HG03442 (cell line): Measurements from ENCODE around the gene AP4M1.

Experiments
- ATAC-seq: cut with Tn5 transposase; IDR thresholded peaks from one replicate; pipeline ENCODE4 v1.9.1; 2021; ENCODE audit warnings: mild to moderate bottlenecking, moderate library complexity; ENCODE audit not compliant: unreplicated experiment

Gene AP4M1

DNA sequence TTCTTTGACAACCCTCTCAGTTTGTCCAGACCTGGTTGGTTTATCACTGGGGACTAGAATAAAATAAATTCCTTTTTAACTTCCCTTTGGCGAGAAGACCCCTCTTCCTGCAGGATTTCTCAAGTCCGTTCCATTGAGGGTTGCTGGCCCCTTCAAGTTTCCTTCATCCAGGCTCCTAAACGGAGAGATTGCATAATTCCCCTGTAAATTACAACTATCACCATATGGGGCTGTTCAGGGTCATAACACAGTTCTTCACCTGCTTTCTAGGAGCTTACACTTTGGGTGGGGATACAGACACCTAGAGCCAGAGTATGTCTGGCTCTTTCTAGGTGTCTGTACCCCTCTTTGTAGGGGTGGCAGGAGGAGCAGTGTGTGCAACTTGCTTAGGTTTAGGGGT lies 15.9 kb upstream of the AP4M1 start:
- no peak for ATAC-seq

DNA sequence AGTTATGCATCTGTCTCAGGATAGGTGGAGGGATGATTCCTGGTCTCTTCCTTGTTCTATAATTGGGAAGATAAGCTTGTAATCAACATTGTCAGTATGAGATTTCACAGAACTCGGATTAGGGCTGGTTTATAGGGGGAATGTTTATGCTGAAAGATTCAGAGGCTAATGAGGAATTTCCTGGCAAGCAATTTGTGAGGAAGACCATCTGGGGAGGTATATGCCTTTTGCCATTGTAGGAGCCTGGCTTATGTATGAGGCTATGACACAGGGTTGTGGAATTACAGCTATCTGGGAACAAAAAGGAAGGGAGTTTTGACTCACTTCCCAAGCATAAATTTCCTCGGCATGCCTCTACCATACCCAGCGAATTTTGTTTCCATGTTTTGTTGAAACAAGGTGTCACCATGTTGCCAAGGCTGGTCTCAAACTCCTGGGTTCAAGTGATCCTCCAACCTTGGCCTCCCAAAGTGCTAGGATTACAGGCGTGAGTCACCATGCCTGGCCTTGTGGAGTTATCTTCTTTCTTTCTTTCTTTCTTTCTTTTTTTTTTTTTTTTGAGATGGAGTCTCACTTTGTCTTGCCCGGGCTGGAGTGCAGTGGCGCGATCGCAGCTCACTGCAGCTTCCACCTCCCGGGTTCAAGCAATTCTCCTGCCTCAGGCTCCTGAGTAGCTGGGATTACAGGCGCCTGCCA lies 14.2 kb upstream of the AP4M1 start:
- no peak for ATAC-seq

DNA sequence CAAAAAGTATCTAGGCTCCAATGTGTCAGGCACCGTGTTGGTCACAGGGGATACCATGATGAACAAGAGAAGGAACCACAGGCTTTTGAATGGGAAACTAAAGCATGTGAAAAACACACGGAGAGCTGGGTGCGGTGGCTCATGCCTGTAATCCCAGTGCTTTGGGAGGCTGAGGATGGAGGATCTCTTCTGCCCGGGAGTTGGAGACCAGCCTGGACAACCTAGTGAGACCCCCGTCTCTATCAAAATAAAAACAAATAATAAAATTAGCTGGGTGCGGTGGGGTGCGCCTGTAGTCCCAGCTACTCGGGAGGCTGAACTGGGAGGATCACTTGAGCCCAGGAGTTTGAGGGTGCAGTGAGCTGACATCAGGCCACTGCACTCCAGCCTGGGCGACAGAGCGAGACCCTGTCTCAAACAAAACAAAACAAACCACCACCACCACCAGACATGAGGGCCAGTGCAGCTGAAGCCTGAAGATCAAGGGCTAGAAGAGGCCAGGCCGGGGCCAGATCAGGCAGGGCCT lies 13.3 kb upstream of the AP4M1 start:
- ATAC-seq, result no peak

DNA sequence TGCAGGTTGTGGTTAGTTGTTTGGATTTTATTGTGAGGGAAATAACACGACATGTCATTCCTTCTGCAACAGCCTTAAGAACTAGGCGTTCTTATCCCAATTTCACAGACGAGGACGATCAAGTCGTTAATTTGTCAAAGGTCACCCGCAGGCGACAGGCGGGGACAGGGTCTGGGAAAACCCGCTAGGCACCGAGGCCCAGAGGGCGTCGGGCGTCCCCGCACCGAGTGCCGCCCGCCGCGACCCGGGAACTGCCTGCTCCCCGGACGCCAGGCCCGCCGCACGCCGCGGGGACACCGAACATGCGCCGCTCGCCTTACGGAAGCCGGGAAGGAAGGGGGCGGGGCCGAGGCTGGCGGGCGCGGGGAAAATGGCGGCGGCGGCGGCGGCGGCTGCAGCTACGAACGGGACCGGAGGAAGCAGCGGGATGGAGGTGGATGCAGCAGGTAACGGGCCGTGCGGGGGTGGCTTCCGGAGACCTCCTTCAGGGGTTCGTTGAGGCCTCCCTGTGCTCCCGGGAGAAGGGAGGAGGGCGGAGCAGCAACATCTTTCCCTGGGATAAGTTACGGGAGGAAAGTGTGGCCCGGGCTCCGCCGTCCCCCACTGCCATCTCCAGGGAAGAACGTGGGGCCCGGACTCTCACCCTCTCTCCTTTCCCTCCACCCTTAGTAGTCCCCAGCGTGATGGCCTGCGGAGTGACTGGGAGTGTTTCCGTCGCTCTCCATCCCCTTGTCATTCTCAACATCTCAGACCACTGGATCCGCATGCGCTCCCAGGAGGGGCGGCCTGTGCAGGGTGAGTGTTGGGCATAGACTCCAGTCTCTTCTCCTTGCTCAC lies 12.6 kb upstream of the AP4M1 start, which contains the start of gene COPS6:
TSS of gene COPS6 (plus strand) at position 349 of the 837 bp plus-strand sequence. CDS start at position 371, 22 bp downstream.
- ATAC-seq, result no peak

DNA sequence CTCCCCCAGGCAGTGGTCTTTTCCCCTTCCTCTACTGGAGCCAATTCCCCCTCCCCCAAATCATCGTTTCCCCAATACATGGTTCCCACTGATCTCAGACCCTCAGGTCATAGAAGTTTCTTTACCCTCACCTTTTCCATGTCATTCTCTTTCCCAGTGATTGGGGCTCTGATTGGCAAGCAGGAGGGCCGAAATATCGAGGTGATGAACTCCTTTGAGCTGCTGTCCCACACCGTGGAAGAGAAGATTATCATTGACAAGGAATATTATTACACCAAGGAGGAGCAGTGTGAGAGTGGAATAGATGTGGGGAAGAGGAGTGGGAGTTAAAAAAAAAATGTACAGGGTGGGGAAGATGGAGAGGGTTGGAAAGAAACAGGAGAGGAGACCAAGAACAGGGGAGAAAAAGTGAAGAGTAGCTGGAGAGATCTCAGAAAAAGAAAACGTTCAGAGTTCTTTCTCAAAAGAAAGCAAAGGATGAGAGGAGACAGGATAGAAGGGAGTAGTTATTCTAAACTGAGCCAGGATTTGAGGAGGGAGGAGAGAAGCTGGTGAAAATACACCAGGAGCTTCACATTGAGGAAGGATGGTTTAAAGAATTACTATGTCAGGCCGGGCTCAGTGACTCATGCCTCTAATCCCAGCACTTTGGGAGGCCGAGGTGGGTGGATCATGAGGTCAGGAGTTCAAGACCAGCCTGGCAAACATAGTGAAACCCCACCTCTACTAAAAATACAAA lies 11.8 kb upstream of the AP4M1 start:
- ATAC-seq, result no peak

DNA sequence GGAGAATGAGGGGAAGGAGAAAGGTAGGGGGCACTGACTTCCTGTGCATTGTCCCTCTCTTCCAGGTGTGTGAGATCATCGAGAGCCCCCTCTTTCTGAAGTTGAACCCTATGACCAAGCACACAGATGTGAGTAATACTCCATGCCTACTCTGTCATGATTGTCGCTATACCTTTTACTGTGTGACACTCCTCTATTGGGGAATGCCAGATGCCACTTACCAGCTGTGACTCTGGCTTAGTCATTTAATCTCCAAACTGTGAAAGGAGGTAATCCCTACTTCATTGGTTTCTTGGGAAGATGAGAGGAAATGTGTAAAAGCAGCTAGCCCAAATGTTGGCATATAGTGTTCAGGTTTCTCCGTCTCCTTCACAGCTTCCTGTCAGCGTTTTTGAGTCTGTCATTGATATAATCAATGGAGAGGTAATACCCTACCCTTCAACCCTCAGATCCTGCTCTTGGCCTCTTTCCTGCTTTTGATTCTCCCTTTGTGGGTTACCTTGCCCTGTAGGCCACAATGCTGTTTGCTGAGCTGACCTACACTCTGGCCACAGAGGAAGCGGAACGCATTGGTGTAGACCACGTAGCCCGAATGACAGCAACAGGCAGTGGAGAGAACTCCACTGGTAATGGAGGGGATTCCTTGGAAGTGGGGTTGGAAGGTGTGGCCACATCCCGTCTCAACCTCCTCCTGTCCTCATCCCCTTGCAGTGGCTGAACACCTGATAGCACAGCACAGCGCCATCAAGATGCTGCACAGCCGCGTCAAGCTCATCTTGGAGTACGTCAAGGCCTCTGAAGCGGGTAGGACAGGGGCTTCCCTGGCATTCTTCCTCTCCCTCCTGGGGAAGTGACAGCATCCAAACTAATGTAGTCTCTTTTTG lies 10.7 kb upstream of the AP4M1 start:
- no peak for ATAC-seq

- no peak for ATAC-seq
These were observed 9.8 kb upstream of the AP4M1 start for GRCh38 chr7:100091411-100092181.

- ATAC-seq, result no peak
These were observed 8.4 kb upstream of the AP4M1 start for GRCh38 chr7:100093054-100093453.

DNA sequence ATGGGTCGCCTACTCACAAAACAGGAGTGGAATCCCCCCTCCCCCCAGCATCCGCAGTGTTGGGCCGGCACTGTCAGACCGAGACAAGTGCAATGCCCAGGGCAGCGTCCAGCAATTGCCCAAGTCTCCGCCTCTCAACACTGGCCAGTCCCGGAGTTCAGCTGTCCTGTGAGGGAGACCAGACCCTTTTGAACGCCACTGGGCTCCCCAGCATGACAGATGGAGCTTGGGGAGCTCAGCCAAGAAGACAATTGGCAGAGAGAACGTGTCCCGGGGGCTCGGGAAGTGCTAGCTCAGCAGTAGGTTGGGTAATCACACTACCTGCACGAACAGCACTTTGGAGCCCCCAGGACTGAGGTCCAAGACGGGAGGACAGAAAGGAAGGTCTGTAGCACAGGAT lies 7.9 kb upstream of the AP4M1 start:
- ATAC-seq, result no peak

DNA sequence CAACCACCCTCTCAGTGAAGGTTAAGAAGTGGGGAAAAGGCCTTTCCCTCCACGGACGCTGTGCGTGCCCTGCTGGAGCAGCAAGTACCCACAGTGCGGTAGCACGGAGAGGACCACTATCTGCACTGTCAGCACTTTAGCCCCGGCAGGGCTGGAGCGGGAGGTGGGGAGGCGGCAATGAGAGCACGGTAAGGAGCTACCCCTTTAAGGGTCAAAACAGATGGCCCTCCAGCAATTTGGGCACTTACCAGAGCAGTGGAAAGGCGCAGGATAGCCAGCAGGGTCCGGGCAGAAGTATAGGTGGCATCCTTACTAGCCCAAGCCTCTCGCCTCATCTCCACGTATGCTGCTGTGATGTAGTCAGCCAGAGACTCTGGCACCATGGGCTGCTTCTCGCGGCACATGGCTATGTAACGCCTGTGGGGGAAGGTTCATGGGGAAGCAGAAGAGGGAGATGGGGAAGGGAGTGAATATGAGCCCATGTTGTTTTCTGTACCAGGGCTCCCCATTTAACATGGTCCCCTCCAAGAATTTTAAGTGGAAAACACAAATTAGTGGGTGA lies 7.4 kb upstream of the AP4M1 start:
- ATAC-seq, result no peak

DNA sequence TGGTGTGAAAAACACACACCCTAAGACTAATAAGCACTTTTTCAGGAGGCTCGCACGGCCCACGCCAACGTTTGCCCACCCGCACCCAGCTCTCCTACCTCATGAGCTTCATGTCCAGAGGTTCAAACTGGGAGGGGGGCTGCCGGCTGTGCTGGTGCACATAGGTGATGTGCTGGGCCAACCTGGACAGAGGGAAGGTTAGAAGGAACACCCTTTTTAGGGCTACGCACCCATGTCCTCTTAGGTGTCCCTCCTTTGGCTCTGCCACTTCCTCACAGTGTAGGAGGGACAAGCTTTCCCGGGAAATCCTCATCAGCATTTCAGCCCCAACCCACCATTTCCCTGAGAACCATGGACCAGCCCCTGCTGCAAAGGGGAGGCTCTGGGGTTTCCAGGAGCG lies 6.2 kb upstream of the AP4M1 start:
- ATAC-seq, result no peak

DNA sequence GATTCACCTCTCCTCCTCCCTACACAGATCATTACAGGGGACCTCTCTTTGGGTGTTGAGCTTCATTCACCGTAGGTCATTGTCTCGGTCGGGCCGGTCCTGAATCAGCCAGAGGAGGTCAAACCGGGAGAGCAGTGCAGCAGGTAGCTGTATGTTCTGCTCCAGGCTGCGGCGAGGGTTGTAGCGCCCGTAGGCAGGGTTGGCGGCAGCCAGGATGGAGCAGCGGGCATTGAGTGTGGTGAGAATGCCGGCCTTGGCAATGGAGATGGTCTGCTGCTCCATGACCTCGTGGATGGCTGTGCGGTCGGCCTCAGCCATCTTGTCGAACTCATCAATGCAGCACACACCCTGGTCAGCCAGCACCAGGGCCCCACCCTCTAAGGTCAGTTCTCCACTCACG lies 5.7 kb upstream of the AP4M1 start:
- no peak for ATAC-seq

GRCh38 chr7:100098913-100099312 lies 2.5 kb upstream of the AP4M1 start:
- ATAC-seq, result no peak

DNA sequence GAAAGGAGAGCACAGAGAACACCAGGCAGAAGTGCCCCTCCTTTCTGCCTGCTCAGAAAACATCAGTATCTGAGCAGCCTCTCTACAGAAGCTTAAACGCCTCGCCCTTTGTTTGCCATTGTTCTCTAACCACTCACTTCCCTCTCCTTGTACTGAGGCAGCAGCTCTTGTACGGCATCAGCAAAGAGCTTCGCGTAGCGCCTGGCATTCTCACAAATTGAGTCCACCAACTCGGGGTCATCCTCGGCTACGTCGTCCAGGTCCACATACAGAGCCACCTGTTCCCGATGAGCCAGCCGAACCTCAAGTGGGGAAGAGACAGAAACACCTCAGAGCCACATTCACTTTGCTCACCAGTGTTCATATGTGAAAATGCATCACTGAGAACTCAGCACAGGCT lies 2.0 kb upstream of the AP4M1 start:
- ATAC-seq, result no peak

- peak; percentile 61 for ATAC-seq
These were observed 925 bp upstream of the AP4M1 start for GRCh38 chr7:100100420-100101015.

DNA sequence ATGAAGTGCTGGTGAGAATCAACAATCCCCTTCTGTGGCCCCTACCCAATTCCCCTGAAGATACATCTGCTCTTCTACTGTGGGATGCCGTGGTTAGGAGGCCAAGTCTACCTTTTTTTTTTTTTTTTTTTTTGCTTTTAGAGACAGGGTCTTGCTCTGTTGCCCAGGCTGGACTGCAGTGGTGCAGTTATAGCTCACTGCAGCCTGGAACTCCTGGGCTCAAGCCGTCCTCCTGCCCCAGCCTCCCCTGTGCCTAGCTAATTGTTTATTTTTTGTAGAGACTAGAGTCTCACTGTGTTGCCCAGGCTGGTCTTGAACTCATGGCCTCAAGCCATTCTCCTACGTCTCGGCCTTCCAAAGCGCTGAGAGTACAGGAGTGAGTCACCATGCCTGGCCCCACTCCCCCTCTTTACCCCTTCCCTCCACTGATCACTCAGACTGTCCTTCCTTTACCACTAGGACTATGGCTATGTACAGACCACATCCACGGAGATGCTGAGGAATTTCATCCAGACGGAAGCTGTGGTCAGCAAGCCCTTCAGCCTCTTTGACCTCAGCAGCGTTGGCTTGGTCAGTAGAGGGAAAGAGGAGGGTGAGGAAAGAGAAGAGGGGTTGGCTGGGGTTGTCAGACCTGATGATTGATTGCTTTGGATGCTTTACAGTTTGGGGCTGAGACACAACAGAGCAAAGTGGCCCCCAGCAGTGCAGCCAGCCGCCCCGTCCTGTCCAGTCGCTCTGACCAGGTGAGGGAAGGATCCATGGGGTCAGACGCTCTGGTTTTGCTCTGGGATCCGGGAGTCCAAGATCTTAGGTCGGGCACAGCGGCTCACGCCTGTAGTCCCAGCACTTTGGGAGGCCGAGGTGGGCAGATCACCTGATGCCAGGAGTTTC lies 1.8 kb downstream of the AP4M1 start:
- ATAC-seq, result no peak

DNA sequence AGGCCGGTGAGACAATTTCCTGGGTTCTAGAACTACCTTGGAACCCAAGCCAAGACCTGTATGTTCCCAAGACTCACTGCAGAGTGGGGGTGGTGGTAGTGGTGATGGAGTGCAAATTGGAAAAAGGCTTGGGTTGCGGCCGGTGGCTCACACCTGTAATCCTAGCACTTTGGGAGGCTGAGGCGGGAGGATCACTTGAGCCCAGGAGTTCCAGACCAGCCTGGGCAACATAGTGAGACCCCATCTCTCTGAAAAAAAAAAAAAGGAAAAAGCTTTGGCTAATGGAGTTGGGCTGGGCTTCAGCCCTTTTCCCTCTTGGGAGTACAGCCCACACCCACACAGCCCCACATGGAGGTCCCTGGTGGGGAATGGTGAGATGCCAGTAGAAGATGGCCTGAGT lies 4.1 kb downstream of the AP4M1 start:
- ATAC-seq, result no peak

- ATAC-seq, result no peak
These were observed 5.2 kb downstream of the AP4M1 start for GRCh38 chr7:100106633-100107032.
